PFSK-1 (cell line): ENCODE results near the gene COL11A2.

Experiments
- POLR2AphosphoS5 ChIP-seq: IDR thresholded peaks from 2 replicates; pipeline ENCODE4 v1.6.1; 2012; ENCODE audit warnings: low read depth, mild to moderate bottlenecking, control low read depth, low read length, moderate library complexity
- TAF1 ChIP-seq: IDR thresholded peaks from 2 replicates; pipeline ENCODE4 v1.6.1; 2012; ENCODE audit warnings: low read length, control low read depth, borderline replicate concordance; ENCODE audit not compliant: insufficient read depth

DNA sequence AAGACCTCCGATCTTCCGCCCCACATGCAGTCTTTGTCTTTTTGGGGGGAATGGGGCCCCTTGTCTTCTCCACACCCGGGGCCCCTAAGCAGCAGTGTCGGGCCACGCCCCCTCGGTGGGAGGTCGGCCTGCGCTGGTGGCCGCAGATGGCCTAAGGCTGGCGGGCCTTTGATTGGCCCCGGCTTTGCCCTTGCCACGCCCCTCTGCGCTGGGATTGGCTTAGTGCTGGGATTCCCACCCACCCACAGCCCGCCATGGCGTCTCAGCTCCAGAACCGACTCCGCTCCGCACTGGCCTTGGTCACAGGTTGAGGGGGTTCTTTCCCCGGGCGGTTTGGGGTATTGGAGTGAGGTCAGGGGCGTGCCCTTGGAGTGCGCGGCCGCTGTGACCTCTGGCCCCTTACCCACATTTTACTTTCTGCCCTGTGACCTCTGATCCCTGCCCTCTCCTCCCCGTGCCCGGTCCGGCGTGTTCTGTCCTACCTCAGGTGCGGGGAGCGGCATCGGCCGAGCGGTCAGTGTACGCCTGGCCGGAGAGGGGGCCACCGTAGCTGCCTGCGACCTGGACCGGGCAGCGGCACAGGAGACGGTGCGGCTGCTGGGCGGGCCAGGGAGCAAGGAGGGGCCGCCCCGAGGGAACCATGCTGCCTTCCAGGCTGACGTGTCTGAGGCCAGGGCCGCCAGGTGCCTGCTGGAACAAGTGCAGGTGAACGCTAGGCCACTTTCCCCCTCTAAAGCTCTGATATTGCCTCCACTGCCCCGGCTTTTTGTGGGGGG lies 12.3 kb upstream of the COL11A2 start, which contains the start of gene HSD17B8:
- no peak; the same call in 1 of the 2 replicates for TF ChIP-seq POLR2AphosphoS5
- no peak for TF ChIP-seq TAF1
